ENCODE results near the gene TBC1D25.

DNA sequence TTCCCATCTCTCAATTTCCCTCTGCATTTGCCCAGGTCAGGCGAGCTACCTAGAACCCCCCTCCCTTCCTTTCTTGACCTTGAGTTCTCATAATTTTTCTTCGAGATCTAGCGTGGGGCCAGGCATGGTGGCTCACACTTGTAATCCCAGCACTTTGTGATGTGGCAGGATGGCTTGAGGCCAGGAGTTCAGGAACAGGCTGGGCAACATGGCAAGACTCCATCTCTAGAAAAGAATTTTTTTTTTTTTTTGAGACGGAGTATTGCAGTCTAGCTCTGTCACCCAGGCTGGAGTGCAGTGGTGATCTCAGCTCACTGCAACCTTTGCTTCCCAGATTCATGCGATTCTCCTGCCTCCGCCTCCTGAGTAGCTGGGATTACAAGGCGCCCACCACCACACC, 35.3 kb upstream of the TBC1D25 start:
- TF ChIP-seq HDGF (IDR thresholded peaks at IDR 0.05; ENCODE audit: borderline replicate concordance) (no peak), SUZ12 (IDR thresholded peaks at IDR 0.05) (no peak), ARNT (IDR thresholded peaks at IDR 0.05) (no peak)
